ENCODE data around the gene PNPLA7. TPM values are rescaled to one million over a fixed set of nuclear protein-coding genes. Genes with fewer than 3 reads are reported as not detected.
"Not testable (repeated sequence)": the region's sequence is repeated elsewhere in the genome, so short reads cannot be mapped to it uniquely, and the experiment has no call there.

Gene PNPLA7
- polyA plus RNA-seq, 2 donors, result 2.3 to 3.9 TPM

DNA sequence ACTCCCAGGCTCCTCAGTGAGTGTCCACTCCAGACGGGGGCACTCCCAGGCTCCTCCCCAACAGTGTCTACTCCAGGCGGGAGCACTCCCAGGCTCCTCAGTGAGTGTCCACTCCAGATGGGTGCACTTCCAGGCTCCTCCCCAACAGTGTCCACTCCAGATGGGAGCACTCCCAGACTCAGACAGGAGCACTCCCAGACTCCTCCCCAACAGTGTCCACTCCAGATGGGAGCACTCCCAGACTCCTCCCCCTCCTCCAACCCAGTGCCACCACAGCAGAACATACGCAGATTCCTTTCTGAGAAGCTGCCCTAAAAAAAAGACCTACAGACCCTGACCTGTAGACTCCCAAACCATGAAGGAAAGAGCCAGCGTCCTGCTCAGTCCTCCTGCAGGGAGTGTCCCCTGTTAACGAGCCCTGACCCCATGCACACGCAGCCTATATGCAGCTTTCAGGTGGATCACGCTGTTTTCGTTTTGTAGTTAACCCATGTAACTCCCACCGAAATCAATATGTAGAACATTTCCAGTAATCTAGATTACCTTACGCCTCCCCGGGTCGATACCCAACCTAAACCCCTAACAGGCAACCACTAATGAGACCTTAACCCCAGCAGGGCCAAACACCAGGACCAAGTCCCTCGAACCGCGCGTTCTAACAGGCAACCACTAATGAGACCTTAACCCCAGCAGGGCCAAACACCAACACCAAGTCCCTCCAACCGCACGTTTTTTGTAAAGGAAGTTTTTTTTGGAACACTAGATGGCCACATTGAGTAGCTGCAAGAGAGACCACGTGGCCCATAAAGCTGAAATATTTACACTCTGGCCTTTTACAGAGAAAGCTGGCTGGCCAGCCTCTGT, 15.7 kb downstream of the PNPLA7 start:
- Histone ChIP-seq H3K27ac (ENCODE audit: low read depth in 2 of 2, low read length in 1 of 2) (no peak overlapping the region), H3K27me3 (ENCODE audit: control insufficient read depth in 1 of 2, insufficient read depth in 2 of 2, low read length in 2 of 2) (no peaks in the 10 kb centered on the region), H3K9me3 (ENCODE audit: control insufficient read depth in 2 of 2, insufficient read depth in 1 of 2, low read depth in 1 of 2, low read length in 1 of 2) (no peaks in the 10 kb centered on the region), H3K36me3 (ENCODE audit: control insufficient read depth in 2 of 2, insufficient read depth in 2 of 2, low read length in 1 of 2) (no peaks in the 10 kb centered on the region), H3K4me3 (ENCODE audit: low read depth in 1 of 2, low read length in 2 of 2) (no peak overlapping the region), H3K4me1 (ENCODE audit: control insufficient read depth in 2 of 2, insufficient read depth in 2 of 2, low read length in 1 of 2) (no peaks in the 10 kb centered on the region)
- 41 to 51% methylated on average over 19 of the region's 19 CpGs for WGBS, 2 donors

DNA sequence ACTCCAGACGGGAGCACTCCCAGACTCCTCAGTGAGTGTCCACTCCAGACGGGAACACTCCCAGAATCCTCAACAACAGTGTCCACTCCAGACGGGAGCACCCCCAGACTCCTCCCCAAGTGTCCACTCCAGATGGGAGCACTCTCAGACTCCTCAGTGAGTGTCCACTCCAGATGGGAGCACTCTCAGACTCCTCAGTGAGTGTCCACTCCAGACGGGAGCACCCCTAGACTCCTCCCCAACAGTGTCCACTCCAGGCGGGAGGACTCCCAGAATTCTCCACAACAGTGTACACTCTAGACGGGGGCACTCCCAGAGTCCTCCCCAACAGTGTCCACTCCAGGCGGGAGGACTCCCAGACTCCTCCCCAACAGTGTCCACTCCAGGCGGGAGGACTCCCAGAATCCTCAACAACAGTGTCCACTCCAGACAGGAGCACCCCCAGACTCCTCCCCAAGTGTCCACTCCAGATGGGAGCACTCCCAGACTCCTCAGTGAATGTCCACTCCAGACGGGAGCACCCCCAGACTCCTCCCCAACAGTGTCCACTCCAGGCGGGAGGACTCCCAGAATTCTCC, 17.2 kb downstream of the PNPLA7 start:
- H3K9me3 ChIP-seq (ENCODE audit: control insufficient read depth in 2 of 2, insufficient read depth in 1 of 2, low read depth in 1 of 2, low read length in 1 of 2); H3K4me3 ChIP-seq (ENCODE audit: low read depth in 1 of 2, low read length in 2 of 2); H3K27me3 ChIP-seq (ENCODE audit: control insufficient read depth in 1 of 2, insufficient read depth in 2 of 2, low read length in 2 of 2); H3K36me3 ChIP-seq (ENCODE audit: control insufficient read depth in 2 of 2, insufficient read depth in 2 of 2, low read length in 1 of 2); H3K27ac ChIP-seq (ENCODE audit: low read depth in 2 of 2, low read length in 1 of 2); H3K4me1 ChIP-seq (ENCODE audit: control insufficient read depth in 2 of 2, insufficient read depth in 2 of 2, low read length in 1 of 2): not testable (repeated sequence)
- WGBS, 2 donors, result 87 to 89% methylated on average over 10 of the region's 10 CpGs

DNA sequence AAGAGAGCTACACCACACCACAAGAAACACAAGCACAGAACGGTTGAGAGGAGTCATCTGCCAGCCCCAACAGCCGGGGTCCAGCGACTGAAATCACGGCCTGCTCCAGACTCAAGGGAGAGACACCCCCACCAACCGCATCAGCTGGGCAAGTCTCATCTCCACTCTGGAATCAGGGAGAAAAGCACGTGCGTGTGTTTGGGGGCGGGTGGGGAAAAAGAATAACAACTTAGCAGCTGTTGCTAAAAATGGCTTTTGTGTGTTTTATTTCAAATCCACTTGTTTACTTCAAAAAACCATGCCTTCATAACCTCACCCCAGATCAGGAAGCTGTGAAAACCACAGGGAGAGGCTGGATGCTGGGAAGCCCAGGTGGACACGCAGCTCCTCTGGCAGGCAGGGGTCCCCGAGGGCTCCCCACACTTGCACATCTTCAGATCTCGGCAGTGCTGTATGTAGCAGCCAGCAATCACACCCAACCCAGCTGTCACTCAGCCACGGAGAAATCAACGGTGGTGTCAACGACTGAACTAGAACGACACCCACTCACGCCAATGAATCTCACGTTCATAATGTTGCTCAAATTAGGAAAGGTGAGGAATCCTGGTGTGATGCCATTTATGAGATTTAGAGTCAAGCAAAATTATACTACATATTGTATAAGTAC, 19.0 kb downstream of the PNPLA7 start:
- no peaks in the 10 kb centered on the region for H3K9me3 ChIP-seq (ENCODE audit: control insufficient read depth in 2 of 2, insufficient read depth in 1 of 2, low read depth in 1 of 2, low read length in 1 of 2)
- H3K4me3 ChIP-seq (ENCODE audit: low read depth in 1 of 2, low read length in 2 of 2), result no peak overlapping the region
- no peaks in the 10 kb centered on the region for H3K27me3 ChIP-seq (ENCODE audit: control insufficient read depth in 1 of 2, insufficient read depth in 2 of 2, low read length in 2 of 2)
- no peaks in the 10 kb centered on the region for H3K36me3 ChIP-seq (ENCODE audit: control insufficient read depth in 2 of 2, insufficient read depth in 2 of 2, low read length in 1 of 2)
- WGBS, 2 donors, result 65 to 67% methylated on average over 17 of the region's 17 CpGs
- H3K4me1 ChIP-seq (ENCODE audit: control insufficient read depth in 2 of 2, insufficient read depth in 2 of 2, low read length in 1 of 2), result no peaks in the 10 kb centered on the region
- no peak overlapping the region for H3K27ac ChIP-seq (ENCODE audit: low read depth in 2 of 2, low read length in 1 of 2)

DNA sequence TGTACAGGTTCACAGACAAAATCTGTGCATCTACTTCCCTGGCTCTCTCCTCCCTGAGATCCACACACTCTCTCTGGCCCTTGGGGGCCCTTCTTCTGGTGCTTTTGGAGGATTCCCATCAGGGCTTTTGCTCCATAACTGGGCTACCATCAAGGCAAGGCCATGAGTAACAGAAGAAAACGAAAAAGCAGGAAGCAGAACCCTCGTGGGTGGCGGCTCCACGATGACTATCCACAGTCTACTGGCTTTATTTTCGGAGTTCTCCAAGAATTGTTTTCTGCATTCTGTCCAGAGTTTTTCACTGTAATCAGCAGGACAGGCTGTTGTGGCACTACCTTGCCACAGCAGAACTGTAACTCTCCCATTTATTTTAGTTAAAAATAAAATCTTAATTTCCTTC, 19.9 kb downstream of the PNPLA7 start:
- H3K9me3 ChIP-seq (ENCODE audit: control insufficient read depth in 2 of 2, insufficient read depth in 1 of 2, low read depth in 1 of 2, low read length in 1 of 2), result no peaks in the 10 kb centered on the region
- no peaks in the 10 kb centered on the region for H3K27me3 ChIP-seq (ENCODE audit: control insufficient read depth in 1 of 2, insufficient read depth in 2 of 2, low read length in 2 of 2)
- H3K27ac ChIP-seq (ENCODE audit: low read depth in 2 of 2, low read length in 1 of 2), result no peak overlapping the region
- WGBS, 2 donors, result 73 to 83% methylated on average over 5 of the region's 5 CpGs
- H3K36me3 ChIP-seq (ENCODE audit: control insufficient read depth in 2 of 2, insufficient read depth in 2 of 2, low read length in 1 of 2), result no peaks in the 10 kb centered on the region
- H3K4me3 ChIP-seq (ENCODE audit: low read depth in 1 of 2, low read length in 2 of 2), result no peak overlapping the region
- no peaks in the 10 kb centered on the region for H3K4me1 ChIP-seq (ENCODE audit: control insufficient read depth in 2 of 2, insufficient read depth in 2 of 2, low read length in 1 of 2)

DNA sequence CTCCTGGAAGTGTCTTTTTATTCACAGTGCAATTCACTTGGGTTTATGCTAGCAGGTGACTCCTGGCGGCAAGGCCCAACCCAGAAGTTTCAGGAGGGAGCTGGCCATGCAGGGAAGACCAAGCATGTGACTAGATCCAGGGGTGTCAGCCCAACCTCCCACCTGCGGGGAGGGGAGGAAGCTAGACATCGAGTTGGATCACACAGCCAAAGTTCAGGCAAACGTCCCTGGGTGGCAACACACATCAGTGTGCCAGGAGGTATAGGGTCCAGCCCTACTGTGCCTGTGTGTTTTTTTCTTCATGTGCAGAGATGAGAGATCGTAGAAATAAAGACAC, 25.3 kb downstream of the PNPLA7 start:
- Histone ChIP-seq H3K4me3 (ENCODE audit: low read depth in 1 of 2, low read length in 2 of 2) (no peak overlapping the region), H3K27ac (ENCODE audit: low read depth in 2 of 2, low read length in 1 of 2) (no peak overlapping the region), H3K36me3 (ENCODE audit: control insufficient read depth in 2 of 2, insufficient read depth in 2 of 2, low read length in 1 of 2) (no peaks in the 10 kb centered on the region), H3K4me1 (ENCODE audit: control insufficient read depth in 2 of 2, insufficient read depth in 2 of 2, low read length in 1 of 2) (no peaks in the 10 kb centered on the region), H3K27me3 (ENCODE audit: control insufficient read depth in 1 of 2, insufficient read depth in 2 of 2, low read length in 2 of 2) (no peaks in the 10 kb centered on the region), H3K9me3 (ENCODE audit: control insufficient read depth in 2 of 2, insufficient read depth in 1 of 2, low read depth in 1 of 2, low read length in 1 of 2) (no peaks in the 10 kb centered on the region)
- 81 to 86% methylated on average over 5 of the region's 5 CpGs for WGBS, 2 donors

DNA sequence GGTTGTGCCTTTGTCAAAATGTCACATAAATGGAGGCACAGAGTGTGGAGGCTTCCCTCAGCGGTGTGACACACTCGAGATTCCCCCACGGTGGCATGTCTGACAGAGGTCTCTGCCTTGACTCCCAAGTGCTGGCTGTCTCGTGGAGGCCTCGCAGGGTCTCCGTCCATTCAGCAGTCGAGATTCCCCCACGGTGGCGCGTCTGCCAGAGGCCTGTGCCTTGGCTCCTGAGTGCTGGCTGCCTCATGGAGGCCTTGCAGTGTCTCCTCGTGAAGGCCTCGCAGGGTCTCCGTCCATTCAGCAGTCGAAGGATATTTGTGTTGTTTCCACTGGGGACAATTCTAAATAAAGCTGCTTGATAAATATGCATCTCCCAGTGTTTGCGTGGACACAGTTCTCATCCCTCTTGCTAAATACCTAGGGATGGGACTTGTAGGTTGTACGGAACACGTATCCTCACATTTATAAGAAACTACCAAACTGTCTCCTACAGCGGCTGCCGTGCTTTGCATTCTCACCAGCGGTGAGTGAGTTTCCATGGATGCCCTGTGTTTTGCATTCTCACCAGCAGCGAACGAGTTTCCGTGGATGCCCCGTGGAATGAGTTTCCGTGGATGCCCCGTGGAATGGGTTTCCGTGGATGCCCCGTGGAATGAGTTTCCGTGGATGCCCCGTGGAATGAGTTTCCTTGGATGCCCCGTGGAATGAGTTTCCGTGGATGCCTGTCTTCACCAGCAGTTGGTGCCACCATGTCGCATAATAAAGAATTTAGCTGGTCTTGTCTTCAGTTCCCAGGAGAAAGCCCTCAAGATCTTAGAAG, 25.8 kb downstream of the PNPLA7 start:
- peaks cover 0 to 2% of the 10 kb centered on the region in 2 donors for H3K36me3 ChIP-seq (ENCODE audit: control insufficient read depth in 2 of 2, insufficient read depth in 2 of 2, low read length in 1 of 2)
- H3K4me3 ChIP-seq (ENCODE audit: low read depth in 1 of 2, low read length in 2 of 2), result no peak overlapping the region
- no peaks in the 10 kb centered on the region for H3K9me3 ChIP-seq (ENCODE audit: control insufficient read depth in 2 of 2, insufficient read depth in 1 of 2, low read depth in 1 of 2, low read length in 1 of 2)
- H3K27ac ChIP-seq (ENCODE audit: low read depth in 2 of 2, low read length in 1 of 2), result no peak overlapping the region
- no peaks in the 10 kb centered on the region for H3K4me1 ChIP-seq (ENCODE audit: control insufficient read depth in 2 of 2, insufficient read depth in 2 of 2, low read length in 1 of 2)
- 95 to 97% methylated on average over 33 of the region's 33 CpGs for WGBS, 2 donors
- no peaks in the 10 kb centered on the region for H3K27me3 ChIP-seq (ENCODE audit: control insufficient read depth in 1 of 2, insufficient read depth in 2 of 2, low read length in 2 of 2)

DNA sequence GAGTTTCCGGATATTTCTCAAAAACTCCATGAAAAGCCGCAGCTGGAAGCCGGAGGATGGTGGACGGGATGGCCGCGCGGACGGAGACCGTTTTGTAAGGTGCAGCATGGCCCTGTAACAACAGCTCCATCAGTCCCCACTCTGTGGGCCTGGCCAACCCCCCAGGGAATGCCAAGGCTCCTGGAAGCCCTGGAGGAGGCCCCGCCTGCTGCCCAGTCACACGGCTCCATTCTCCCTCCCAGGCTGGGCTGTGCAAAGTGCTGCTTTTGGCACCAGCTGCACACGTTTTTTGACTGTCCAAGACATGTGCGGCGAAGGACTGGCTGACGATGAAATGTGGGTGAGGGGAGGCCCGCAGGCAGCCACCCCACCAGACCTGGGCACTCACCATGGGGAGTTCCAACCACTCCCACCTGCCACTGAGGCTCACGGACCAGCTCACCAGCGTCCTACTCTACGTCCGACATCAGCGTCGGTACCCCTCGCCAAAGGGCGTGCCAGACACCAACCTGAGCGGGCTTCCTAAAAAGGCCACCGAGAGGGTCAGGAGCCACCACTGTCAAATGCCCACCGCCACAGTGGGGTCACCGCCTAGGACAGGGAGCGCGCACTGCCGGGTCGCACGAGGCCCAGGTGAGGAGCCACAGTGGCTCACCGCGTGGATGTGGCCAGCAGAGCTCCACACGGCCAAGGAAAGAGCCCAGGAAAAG, 27.3 kb downstream of the PNPLA7 start:
- WGBS, 2 donors, result 92 to 94% methylated on average over 36 of the region's 36 CpGs
- H3K27ac ChIP-seq (ENCODE audit: low read depth in 2 of 2, low read length in 1 of 2), result no peak overlapping the region
- H3K4me3 ChIP-seq (ENCODE audit: low read depth in 1 of 2, low read length in 2 of 2), result no peak overlapping the region
- H3K36me3 ChIP-seq (ENCODE audit: control insufficient read depth in 2 of 2, insufficient read depth in 2 of 2, low read length in 1 of 2), result peaks cover 0 to 2% of the 10 kb centered on the region in 2 donors
- no peaks in the 10 kb centered on the region for H3K27me3 ChIP-seq (ENCODE audit: control insufficient read depth in 1 of 2, insufficient read depth in 2 of 2, low read length in 2 of 2)
- H3K4me1 ChIP-seq (ENCODE audit: control insufficient read depth in 2 of 2, insufficient read depth in 2 of 2, low read length in 1 of 2), result no peaks in the 10 kb centered on the region
- H3K9me3 ChIP-seq (ENCODE audit: control insufficient read depth in 2 of 2, insufficient read depth in 1 of 2, low read depth in 1 of 2, low read length in 1 of 2), result no peaks in the 10 kb centered on the region

DNA sequence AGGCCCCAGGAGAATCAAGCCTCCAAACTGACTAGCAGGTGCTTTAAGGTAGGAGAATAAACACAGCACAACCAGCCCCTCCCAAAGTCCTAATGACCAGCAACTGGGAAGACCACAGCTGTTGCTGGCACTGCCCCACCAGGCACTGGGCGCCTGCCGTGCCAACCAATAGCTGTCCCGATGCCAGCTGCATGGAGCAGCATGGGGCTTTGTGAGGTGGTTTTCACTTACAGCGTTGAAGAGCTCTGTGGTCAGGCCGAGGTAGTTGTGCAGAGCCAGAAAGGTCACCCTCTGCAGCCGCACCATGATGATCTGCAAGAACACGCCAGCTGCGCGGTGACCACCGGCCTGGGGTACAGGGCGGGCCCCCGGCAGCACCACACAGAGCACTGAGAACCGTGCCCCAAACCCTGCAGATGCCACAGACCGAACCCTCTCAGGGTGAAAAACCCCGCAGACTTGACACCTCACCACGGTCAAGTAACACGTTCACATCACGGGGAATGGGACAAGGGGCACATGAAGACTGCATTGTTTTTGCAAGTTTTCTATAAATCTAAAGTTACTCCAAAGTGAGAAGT, 28.7 kb downstream of the PNPLA7 start:
- Histone ChIP-seq H3K4me1 (ENCODE audit: control insufficient read depth in 2 of 2, insufficient read depth in 2 of 2, low read length in 1 of 2) (no peaks in the 10 kb centered on the region), H3K4me3 (ENCODE audit: low read depth in 1 of 2, low read length in 2 of 2) (no peak overlapping the region), H3K9me3 (ENCODE audit: control insufficient read depth in 2 of 2, insufficient read depth in 1 of 2, low read depth in 1 of 2, low read length in 1 of 2) (no peaks in the 10 kb centered on the region), H3K27ac (ENCODE audit: low read depth in 2 of 2, low read length in 1 of 2) (no peak overlapping the region), H3K27me3 (ENCODE audit: control insufficient read depth in 1 of 2, insufficient read depth in 2 of 2, low read length in 2 of 2) (no peaks in the 10 kb centered on the region), H3K36me3 (ENCODE audit: control insufficient read depth in 2 of 2, insufficient read depth in 2 of 2, low read length in 1 of 2) (peaks cover 0 to 2% of the 10 kb centered on the region in 2 donors)
- 92 to 94% methylated on average over 18 of the region's 18 CpGs for WGBS, 2 donors
